Occipital lobe (tissue), 2 donors: ENCODE data around the gene MAT2A. TPM values are rescaled to one million over a fixed set of nuclear protein-coding genes. Genes with fewer than 3 reads are reported as not detected.
"Not testable (repeated sequence)": the region's sequence is repeated elsewhere in the genome, so short reads cannot be mapped to it uniquely, and the experiment has no call there.

ENCODE experiments used
- DNase-seq: peaks from one replicate; lab custom pipeline; 2025; lab: John Stamatoyannopoulos, UW
- total RNA-seq: library from RNA; depleted of rRNA; stranded (reverse); fragments of >200 nt; gene quantifications from one replicate; pipeline ENCODE4 v1.2.3, GENCODE V29; 2014

MAT2A gene
- total RNA-seq, 1 donor from 2014 or later: 95.1 TPM

DNA sequence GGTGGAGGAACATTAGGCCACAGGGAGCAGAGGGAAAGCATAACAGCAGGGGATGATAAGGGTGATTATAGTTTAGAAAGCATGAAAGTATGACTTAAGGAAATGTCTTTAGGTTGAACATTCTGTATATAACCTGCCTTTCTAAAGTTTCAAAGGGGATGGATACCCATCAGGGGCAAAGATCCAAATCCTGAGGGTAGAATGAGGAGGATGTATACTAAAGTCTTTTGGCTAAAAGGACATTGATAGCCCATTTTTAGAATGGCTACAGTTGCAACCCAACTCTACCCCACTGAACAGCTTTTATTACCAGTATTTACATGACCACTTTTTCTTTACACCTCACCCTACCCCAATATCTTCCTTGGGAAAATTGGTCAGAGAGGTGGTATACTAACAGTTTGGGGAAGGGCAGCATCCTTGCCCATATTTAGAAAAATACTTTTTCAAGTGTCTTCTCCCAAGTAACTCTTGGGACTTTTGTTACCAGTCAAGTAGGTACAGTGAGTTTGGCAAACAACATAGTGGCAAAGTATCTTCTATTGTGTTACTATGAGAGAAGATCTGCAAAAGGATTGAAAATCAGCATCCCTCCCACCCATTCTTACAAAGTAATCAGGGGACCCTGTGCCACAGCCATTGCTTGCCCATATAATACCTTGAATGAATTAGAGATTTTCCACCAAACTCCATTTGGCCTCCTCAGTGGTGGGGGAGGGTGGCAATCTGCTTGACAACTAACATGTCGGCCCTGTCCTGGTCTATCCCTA is 8.3 kb downstream of the MAT2A start:
- DNase-seq: no peak

DNA sequence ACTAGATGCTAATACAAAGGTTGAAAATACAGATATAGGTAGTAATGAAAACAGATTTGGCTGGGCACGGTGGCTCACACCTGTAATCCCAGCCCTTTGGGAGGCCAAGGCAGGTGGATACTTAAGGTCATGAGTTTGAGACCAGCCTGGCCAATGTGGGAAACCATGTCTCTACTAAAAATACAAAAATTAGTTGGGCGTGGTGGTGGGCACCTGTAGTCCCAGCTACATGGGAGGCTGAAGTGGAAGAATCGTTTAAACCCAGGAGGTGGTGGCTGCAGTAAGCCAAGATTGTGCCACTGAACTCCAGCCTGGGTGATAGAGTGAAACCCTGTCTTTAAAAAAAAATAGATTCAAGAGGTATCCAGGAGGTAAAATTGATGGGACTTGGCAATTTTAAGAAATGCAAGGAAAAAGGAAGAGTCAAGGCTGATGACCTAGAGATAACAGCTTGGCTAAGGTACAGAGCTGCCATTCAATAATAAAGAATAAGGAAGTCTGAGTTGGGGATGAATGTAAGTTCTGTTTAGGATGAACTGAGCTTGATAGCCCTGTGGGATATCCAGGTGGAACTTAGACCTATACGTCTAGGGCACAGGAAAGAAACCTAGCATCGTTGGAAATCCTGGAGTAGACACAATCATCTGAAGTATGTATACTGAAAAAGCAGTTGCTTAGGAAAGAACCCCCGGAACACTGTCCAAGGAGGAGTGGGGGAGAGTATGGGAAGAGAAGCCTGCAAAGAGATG is 9.1 kb downstream of the MAT2A start:
- DNase-seq: no peak

GRCh38 chr2:85548608-85548900 is 9.6 kb downstream of the MAT2A start:
- no peak for DNase-seq

DNA sequence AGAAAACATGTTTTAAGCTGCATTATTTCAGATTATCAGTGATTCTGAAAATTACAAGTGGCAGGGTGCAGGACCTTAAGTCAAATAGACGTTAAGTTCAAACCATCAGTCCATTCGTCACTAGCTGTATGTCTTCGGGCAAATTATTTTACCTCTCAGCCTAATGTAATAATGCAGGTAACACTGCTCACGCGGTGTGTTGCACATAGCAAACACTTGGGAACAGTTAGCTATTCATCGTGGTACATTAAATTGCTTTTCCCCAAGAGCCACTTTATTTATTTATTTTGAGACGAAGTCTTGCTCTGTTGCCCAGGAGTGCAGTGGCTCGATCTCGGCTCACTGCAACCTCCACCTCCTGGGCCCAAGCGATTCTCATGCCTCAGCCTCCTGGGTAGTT is 10.1 kb downstream of the MAT2A start:
- no peak for DNase-seq

DNA sequence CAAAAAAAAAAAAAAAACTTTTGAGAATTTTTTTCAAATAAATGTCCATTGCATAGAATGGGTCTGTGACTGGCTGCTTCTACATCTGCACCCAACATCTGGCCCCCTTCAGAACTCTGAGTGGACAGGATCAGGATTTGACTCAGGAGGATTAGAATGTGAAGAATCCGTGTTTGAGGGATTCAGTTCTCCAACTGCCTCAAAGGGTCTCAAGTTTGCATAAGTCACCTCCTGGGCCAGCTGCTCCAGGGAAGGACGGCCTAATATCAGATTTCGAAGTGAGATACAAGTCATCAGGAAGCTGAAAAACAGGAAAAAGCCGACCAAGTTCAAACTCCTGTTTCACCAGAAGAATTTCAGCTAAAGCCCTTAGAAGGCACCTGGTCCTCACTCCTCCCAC is 10.9 kb downstream of the MAT2A start:
- DNase-seq: no peak

DNA sequence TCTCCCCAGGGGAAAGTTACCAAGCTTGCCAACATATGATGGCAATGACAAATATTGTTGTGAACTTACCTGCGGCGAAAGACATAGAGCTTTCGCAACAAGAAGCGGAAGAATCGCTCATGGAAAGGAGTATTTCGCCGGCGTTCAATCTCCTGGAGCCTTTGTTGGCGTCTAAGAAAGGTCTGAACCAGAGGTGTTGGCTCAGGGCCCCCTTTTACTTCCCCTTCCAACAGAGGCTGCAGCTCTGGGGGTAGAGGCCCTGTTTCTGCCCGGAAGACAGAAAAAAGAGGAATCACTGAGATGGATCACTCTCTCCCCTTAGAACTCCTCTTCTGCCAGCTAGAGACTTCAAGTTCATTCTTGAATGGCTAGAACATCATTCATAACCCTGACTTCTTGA is 11.5 kb downstream of the MAT2A start:
- no peak for DNase-seq

DNA sequence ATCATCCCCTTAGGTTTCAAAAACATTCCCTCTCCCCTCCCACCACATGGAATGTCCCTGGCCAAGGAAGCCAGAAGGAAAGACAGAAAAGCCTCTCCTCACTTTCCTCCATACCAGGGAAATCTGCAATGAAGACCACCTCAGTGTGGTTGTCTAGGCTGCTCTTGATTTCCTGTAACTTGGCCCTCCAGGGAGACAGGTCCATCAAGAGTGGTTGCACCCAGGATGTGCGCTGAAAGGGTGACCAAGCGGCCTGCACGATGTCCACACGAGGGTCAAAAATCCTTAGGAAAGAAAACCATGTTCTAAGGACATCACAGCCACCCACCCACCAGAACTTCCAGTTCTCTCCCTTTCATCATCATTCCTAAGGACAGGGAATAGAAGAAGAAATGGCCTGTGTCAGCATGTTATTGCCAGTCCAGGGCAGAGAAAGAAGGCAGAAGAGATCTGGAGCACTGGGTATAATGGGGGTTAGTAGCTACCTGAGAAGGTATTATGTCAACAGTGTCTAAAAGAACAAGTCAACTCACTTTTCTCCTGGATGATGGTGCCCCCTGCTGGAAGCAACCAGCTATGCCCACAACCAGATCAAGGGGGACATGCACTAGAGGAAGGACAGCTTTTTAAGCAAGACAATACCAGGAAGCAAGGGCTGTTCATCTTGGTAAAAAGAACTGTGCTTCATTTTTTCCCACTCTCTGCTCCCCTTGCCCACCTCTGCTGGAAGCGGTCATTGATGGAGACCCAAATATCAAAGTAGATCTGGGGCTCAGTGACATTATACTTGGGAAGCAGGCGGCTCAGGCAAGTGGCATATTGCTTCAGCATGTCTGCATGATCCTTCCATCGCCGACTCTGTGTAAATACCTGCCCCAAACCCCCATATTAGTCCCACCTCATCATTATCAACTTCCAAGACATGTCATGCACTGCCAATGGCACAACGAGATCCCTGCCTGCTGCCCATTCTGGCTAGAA is 13.0 kb downstream of the MAT2A start:
- peak; percentile 77 for DNase-seq

DNA sequence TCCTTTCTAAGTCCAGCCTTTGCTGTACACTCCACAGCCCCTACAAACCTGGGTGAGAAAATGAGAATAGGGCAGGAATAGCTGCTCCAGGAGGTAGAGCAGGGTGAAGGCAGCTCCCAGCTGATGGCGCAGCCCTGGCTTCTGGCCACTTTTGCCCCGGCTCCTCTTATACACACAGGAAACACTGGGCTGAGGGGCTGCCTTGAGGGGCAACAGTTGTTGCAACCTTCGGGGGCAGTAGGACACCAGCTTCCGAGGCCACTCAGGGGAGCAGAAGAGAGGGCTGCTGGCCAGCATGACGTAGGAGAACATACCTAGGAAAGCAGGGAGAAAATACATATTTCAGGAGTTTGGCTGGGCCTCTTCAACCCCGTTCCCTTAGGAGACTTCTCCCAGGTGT is 14.2 kb downstream of the MAT2A start:
- no peak for DNase-seq

- no peak for DNase-seq
Observed at GRCh38 chr2:85554980-85555612, 16.1 kb downstream of the MAT2A start.

GRCh38 chr2:85557130-85557529 is 18.2 kb downstream of the MAT2A start:
- DNase-seq: no peak

DNA sequence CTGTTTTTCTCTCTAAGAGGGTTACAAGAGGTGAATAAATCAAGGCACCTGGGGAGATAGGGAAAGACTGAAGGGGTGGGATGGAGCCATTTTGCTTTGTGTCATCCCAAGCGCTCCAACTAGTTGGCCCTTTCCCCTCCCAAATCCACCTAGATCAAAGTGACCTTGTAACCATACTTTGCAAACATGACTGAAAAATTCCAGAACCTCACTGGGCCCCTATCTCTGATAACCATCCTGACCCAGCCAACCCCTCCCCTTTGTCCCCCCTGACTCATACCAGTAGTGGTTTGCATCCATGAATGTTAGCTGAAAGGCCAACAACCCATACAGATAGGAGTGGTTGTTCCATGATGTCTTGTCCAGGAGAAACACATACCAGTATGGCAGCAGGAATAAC is 19.2 kb downstream of the MAT2A start:
- DNase-seq: no peak

GRCh38 chr2:85560403-85560726 is 21.4 kb downstream of the MAT2A start:
- DNase-seq: not testable (repeated sequence)

DNA sequence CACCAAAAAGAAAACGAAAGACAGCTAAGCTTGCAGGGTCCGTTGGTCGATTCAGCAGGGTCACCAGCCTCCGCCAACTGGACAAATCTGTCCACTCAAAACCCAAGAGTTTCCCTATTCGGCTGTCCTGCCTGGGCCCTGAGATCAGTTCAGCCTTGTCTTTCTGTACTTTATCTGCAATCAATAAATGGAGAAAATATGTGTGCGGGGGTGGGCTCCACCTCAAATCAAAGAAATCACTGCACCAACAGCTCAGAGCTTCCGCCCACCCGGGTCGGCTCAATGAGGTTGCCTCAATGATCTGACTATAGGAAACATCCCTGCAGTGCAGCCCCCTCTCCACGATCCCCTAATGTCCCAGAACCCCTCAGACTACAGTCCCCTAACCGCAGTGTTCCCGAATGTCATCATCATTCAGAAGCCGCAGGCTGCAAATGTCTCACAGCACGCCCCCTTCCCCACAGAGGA is 21.9 kb downstream of the MAT2A start:
- DNase-seq: no peak

DNA sequence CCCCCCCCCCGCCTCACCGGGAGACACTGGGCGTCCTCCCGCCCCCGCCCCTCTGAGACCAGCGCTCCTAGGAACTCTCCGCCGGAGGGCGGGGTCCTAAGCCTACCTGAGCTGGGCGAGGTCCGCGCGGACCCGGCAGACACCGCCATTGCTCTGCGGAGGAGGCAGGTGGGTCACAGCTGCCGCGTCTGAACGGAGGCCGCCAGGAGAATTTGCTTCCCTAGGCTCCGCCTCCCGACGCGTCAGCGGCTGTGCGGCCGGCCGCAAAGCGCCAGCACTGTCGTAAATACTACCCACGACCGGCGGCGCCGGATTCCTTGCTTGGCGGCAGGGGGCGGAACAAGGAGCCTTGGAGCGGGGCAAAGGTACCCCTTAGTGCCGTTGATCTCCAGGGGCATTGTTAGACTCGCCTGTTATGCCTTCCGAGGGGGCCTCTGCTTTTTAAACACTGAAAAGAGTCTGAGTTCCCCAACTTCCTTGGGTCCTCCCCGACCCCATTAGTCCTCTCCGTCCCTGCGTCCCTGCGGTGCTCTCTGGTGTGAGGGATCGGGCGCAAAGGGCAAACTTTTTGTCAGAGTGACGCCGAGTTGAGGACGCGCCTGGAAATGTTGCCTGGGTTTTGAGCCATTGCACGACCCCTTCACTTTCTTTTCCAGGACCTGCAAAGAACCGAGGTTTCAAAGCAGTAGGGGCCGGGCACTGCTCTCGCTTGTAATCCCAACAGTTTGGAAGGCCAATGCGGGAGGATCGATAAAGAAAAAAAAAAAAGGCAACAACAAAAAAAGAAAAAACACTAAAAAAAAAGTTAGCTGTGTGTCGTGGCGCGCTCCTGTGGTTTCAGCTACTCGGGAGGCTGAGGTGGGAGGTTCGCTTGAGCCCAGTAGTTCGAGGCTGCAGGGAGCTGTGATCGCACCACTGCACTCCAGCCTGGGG is 22.6 kb downstream of the MAT2A start, which contains the start of gene GGCX:
Gene GGCX, minus strand, starts transcription at position 214 of the 933 bp plus-strand sequence. Its CDS starts 65 bp downstream, at position 149.
- peak; percentile 89 for DNase-seq

GRCh38 chr2:85564144-85564563 is 25.2 kb downstream of the MAT2A start:
- DNase-seq: no peak

DNA sequence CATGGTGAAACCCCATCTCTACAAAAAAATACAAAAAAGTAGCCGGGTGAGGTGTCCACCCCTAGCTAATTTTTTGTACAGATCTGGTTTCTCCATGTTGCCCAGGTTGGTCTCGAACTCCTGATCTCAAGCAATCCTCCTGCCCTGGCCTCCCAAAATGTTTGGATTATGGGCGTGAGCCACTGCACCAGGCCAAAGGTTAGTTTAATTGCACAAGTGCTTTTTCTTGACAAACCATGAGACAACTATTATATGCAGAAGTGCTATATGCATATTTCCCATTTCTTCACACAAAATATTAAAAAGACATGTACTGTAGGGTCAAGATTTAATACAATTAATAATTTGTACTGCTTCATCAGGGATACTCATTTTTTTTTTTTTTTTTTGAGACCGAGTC is 27.3 kb downstream of the MAT2A start:
- DNase-seq: no peak

- DNase-seq: no peak
Observed at GRCh38 chr2:85575739-85576138, 36.8 kb downstream of the MAT2A start.

DNA sequence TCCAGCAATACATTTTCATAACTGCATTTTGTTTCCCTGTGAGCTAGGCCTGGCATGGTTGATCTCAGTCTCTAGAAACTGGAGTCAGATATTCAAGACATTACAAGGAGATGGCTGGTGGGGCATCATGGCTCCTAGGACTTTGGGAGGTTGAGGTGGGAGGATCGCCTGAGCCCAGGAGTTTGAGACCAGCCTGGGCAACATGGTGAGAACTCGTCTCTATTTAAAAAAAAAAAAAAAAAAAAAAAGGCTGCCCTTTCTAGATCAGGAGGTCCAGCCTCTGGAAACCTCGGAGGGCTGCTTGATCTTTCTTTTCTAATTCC is 38.1 kb downstream of the MAT2A start:
- no peak for DNase-seq

- no peak for DNase-seq
Observed at GRCh38 chr2:85577386-85578242, 38.6 kb downstream of the MAT2A start, which contains the start of gene VAMP8. Gene VAMP8, plus strand, starts transcription at chr2:85577586. Its CDS starts 61 bp downstream, at chr2:85577647.
